PC-9 (cell line): ENCODE measurements around the gene EHBP1L1.

Source experiments
- EZH2 ChIP-seq: fragments of 200-600 bp; sonication (generic); IDR thresholded peaks from 2 replicates; pipeline ENCODE4 v1.8.0; 2017; ENCODE audit warnings: antibody characterized with exemption, low read depth
- TF ChIP-seq, protein P1 (sequence below): fragments of 200-600 bp; sonication (generic); conservative IDR thresholded peaks from 2 replicates; pipeline ENCODE4 v1.6.1; 2017; ENCODE audit warnings: mixed run types, antibody characterized with exemption, mild to moderate bottlenecking, moderate library complexity

DNA sequence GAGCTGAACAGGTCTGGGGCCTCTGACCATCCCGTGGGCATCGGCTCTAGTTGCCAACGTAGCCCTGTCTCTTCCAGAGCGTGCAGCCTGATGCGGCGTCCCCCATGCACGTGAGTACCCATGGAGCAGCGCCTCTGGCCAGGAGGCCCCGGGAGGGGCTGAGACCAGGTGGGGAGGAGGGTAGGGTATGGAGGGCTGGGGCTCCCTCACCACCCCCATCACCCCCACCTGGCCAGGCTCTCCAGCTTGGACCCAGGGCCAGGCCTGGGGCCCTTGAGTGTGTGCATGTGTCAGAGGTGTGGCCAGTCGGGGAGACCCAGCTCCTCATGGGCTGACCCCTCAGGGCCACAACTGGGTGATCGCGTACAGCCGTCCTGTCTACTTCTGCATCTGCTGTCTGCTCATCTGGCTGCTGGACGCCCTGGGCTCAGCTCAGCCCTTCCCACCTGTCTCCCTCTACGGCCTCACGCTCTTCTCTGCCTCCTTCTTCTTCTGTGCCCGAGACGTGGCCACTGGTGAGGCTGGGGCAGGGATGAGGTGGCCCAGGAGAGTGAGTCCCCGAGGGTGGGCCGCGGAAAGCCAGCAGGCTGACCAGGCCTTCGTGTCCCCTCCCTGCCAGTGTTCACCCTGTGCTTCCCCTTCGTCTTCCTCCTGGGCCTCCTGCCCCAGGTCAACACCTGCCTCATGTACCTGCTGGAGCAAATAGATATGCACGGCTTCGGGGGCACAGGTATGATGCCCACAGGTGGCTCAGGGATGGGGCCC, 48.2 kb downstream of the EHBP1L1 start:
- TF ChIP-seq, protein P1, sequence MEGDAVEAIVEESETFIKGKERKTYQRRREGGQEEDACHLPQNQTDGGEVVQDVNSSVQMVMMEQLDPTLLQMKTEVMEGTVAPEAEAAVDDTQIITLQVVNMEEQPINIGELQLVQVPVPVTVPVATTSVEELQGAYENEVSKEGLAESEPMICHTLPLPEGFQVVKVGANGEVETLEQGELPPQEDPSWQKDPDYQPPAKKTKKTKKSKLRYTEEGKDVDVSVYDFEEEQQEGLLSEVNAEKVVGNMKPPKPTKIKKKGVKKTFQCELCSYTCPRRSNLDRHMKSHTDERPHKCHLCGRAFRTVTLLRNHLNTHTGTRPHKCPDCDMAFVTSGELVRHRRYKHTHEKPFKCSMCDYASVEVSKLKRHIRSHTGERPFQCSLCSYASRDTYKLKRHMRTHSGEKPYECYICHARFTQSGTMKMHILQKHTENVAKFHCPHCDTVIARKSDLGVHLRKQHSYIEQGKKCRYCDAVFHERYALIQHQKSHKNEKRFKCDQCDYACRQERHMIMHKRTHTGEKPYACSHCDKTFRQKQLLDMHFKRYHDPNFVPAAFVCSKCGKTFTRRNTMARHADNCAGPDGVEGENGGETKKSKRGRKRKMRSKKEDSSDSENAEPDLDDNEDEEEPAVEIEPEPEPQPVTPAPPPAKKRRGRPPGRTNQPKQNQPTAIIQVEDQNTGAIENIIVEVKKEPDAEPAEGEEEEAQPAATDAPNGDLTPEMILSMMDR: no peak
- no peak for TF ChIP-seq EZH2
